HG03139 (cell line): Measurements from ENCODE around the gene BPHL.
"Not testable (repeated sequence)": the region's sequence is repeated elsewhere in the genome, so short reads cannot be mapped to it uniquely, and the experiment has no call there.

ENCODE experiments used
- ATAC-seq: cut with Tn5 transposase; IDR thresholded peaks from one replicate; pipeline ENCODE4 v1.9.1; 2021; ENCODE audit not compliant: unreplicated experiment

The BPHL gene

DNA sequence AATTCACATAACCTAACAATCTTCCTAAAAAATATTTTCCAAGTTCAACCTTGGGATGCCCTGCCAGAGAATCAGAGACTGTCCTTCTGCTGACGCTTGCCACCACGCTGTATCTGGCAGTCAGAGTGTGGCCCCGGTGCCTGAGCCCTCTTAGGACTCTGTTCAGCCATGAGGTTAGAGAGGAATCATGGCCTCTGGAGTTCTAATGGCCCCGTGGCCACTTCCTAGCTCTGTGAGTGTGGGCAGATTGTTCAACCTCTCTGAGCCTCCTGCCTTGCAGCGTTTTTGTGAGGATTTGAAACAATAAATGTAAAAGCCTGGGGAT, 2.2 kb downstream of the BPHL start:
- no peak for ATAC-seq

GRCh38 chr6:3122823-3123182, 4.3 kb downstream of the BPHL start:
- no peak for ATAC-seq

GRCh38 chr6:3124667-3125066, 6.2 kb downstream of the BPHL start:
- ATAC-seq = no peak

GRCh38 chr6:3125815-3126214, 7.3 kb downstream of the BPHL start:
- no peak for ATAC-seq

DNA sequence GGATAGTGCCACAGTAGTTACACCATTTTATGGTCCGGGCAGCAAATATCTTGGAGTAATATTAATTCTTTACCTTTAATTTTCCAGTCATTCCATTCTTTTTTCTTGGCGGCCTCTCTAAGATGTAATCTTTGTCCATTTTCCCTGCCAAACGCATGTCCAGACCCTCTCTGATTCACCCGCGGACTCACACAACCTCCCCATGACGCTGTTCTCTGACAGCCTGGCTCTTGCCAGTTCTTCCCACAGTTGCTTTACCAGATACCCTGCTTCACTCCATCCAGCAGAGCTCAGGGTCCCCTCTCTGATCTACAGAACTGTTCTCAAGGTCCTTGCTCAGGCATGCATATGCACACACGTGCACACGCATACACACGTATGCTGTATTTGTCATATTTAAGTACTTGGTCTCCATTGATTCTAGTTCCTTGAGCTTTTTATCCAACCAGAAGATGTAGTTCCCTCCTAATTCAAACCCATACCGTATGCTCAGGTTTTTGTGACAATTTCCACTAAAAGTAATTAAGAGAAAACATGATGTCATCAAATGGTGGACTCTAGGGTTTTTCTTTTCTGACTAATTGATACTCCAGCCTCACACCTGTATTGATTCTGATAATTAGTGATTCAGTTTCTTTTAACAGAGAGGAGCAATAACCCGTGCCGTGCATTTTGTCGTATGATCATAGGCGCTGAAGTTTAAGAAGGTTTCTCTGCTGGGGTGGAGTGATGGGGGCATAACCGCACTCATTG, 10.0 kb downstream of the BPHL start:
- ATAC-seq = no peak

GRCh38 chr6:3131695-3132094, 13.2 kb downstream of the BPHL start:
- no peak for ATAC-seq

- no peak for ATAC-seq
Observed at GRCh38 chr6:3133515-3133914, 15.0 kb downstream of the BPHL start.

- ATAC-seq = no peak
Observed at GRCh38 chr6:3135668-3136291, 17.3 kb downstream of the BPHL start.

- no peak for ATAC-seq
Observed at GRCh38 chr6:3136292-3137011, 17.9 kb downstream of the BPHL start.

GRCh38 chr6:3137057-3137777, 18.7 kb downstream of the BPHL start:
- ATAC-seq = no peak

- not testable (repeated sequence) for ATAC-seq
Observed at GRCh38 chr6:3137873-3138272, 19.4 kb downstream of the BPHL start.

- no peak for ATAC-seq
Observed at GRCh38 chr6:3138341-3138740, 19.8 kb downstream of the BPHL start.

DNA sequence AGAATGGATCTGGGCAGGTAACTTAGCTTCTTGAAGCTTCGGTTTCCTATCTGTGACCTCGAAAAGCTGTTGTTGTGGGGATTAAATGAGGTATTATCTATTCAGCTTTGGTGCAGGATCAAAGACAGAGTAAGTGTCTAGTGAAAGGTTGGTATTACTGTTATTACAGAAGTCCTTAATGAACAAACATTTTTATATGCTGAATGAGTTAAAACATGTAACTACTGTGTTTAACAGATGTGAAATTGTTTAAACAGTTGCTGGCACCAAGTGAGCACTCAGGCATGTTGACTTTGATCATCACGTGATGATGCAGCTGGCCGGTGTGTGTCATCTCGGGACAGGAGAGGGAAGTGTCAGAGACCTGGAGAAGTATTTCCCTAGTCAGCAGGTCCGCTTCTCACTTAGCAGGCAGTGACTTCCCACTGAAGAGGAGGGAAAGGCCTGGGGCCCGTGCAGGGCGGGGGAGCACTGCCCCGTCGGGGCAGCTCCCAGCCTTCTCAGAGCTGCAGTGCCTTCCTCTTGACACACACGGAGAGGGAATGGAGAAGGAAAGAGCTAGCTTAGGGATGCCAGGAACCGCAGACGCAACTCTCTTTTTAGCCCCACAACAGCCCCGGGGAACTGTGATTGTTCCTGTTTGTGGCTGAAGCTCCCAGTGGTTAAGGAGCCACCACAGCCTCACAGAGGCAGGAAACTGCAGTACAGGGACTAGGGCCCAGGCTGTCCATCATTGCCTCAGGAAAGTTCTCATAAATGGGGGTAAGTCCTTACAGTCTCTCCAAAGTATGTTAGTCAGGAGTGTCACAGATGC, 20.8 kb downstream of the BPHL start:
- no peak for ATAC-seq

DNA sequence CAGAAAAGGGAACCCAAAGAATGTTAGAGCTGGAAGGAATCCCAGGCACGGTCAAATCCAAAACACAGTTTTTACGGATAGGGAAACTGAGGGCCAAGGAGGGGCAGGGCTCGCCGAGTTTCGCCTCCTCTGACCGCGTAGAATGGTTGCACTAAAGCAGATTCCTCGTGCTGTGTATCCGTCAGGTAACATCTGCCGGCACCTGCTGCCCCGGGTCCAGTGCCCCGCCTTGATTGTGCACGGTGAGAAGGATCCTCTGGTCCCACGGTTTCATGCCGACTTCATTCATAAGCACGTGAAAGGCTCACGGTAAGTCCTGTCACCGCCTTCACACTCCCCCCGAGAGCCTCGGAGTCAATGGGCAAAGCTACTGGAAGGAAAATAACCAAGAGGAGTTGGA, 21.7 kb downstream of the BPHL start:
- no peak for ATAC-seq

GRCh38 chr6:3142536-3142935, 24.0 kb downstream of the BPHL start:
- no peak for ATAC-seq

DNA sequence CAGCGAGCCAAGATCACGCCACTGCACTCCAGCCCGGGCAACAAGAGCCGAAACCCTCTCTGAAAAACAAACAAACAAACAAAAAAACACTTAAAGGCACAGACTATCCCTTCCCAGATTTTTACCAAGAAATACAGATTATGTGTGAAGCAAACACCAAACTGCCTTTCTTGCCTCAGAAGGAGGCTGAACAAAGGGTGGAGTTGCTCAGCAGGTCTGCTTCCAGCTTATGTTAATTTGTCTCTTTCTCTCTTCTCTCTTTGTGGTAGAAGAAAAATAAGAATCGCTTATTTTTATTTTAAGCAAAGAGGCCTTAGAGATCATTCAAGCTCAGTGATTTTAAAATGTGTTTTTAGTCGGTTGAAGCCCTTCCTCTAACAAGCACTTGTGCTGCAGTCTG, 24.6 kb downstream of the BPHL start:
- no peak for ATAC-seq

GRCh38 chr6:3144571-3144970, 26.1 kb downstream of the BPHL start:
- no peak for ATAC-seq

DNA sequence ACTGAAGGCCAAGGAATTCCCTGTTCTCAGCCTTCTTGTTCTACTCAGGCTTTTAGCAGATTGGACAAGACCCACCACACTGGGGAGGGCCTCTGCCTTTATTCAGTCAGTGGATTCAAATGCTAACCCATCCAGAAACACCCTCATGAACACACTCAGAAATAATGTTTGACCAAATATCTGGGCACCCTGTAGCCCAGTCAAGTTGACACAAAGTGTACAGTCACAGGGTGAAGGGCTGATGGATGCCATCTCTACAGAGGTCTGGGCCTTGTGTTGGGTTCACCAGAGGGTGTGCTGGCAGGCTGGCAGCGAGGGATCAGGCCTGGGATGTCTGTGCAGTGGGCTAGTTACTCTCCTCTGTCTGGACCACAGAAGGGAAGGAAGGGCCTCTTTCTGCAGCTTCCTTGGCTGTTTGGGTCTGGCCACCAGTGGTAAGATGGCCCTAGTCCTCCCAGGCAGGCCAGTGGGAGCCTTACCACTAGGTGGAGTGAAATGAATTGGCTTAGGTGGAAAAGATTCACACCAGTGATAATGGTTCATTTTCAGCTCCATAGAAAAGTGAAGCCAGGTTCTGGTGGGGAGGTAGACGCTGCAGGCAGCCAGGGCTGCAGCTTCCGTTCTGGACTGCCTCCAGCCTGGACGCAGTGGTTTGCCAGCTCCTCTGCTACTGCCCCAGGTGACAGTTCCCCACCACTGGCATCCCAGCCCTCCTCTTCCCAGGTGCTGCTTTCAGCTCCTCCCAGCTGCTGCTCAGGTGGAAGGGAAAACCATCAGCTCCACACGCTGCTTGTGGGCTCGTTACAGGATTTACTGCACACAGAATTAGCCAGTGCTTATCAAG, 29.6 kb downstream of the BPHL start:
- no peak for ATAC-seq

- ATAC-seq = no peak
Observed at GRCh38 chr6:3151691-3152090, 33.2 kb downstream of the BPHL start.

DNA sequence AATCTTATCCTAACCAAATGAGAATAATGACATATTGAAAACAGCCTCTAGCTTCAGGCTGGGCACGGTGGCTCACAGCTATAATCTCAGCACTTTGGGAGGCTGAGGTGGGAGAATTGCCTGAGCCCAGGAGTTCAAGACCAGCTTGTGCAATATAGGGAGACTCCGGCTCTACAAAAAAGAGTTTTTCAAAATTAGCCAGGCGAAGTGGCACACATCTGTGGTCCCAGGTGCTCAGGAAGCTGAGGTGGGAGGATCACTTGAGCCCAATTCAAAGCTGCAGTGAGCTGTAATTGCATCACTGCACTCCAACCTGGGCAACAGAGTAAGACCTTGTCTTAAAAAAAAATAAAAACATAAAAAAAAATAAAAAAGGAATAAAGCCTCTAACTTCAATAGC, 34.2 kb downstream of the BPHL start:
- ATAC-seq = no peak
